OCI-M2 (cell line): ENCODE measurements around the gene C1orf105.

ENCODE experiments used
- DNase-seq: peaks from one replicate; lab custom pipeline; 2025; ENCODE audit not compliant: unreplicated experiment; lab: John Stamatoyannopoulos, UW

The C1orf105 gene

GRCh38 chr1:172456344-172456769 lies 35.9 kb downstream of the C1orf105 start:
- peak; percentile 55 for DNase-seq

GRCh38 chr1:172457479-172458130 lies 37.1 kb downstream of the C1orf105 start:
- DNase-seq: no peak

- no peak for DNase-seq
Measured at GRCh38 chr1:172460177-172460576, 39.7 kb downstream of the C1orf105 start.

GRCh38 chr1:172460887-172461315 lies 40.4 kb downstream of the C1orf105 start:
- DNase-seq: no peak

- no peak for DNase-seq
Measured at GRCh38 chr1:172465617-172466016, 45.1 kb downstream of the C1orf105 start.

- DNase-seq: no peak
Measured at GRCh38 chr1:172466795-172467407, 46.4 kb downstream of the C1orf105 start.

GRCh38 chr1:172467446-172467845 lies 47.0 kb downstream of the C1orf105 start:
- no peak for DNase-seq

GRCh38 chr1:172468296-172468695 lies 47.8 kb downstream of the C1orf105 start:
- no peak for DNase-seq

GRCh38 chr1:172469717-172470116 lies 49.2 kb downstream of the C1orf105 start:
- DNase-seq: no peak

GRCh38 chr1:172470149-172470548 lies 49.7 kb downstream of the C1orf105 start:
- DNase-seq: no peak

GRCh38 chr1:172471666-172472065 lies 51.2 kb downstream of the C1orf105 start:
- DNase-seq: no peak

- DNase-seq: no peak
Measured at GRCh38 chr1:172472495-172472894, 52.0 kb downstream of the C1orf105 start.

GRCh38 chr1:172473302-172473701 lies 52.8 kb downstream of the C1orf105 start:
- no peak for DNase-seq

GRCh38 chr1:172473842-172474241 lies 53.4 kb downstream of the C1orf105 start:
- DNase-seq: no peak

GRCh38 chr1:172476218-172476811 lies 55.8 kb downstream of the C1orf105 start:
- no peak for DNase-seq

GRCh38 chr1:172477216-172477615 lies 56.7 kb downstream of the C1orf105 start:
- DNase-seq: no peak

- no peak for DNase-seq
Measured at GRCh38 chr1:172477741-172478140, 57.3 kb downstream of the C1orf105 start.

GRCh38 chr1:172478485-172478884 lies 58.0 kb downstream of the C1orf105 start:
- no peak for DNase-seq

GRCh38 chr1:172480431-172480830 lies 59.9 kb downstream of the C1orf105 start:
- no peak for DNase-seq

- no peak for DNase-seq
Measured at GRCh38 chr1:172482044-172482443, 61.6 kb downstream of the C1orf105 start.

- no peak for DNase-seq
Measured at GRCh38 chr1:172483448-172483847, 63.0 kb downstream of the C1orf105 start.

- no peak for DNase-seq
Measured at GRCh38 chr1:172484252-172484651, 63.8 kb downstream of the C1orf105 start.
